GM21447 (cell line): ENCODE results near the gene DPH5.
A peak's percentile ranks its signal among the peaks of the same experiment; 100 is the strongest.
"Not testable (repeated sequence)": the region's sequence is repeated elsewhere in the genome, so short reads cannot be mapped to it uniquely, and the experiment has no call there.

ENCODE experiments used
- ATAC-seq: cut with Tn5 transposase; IDR thresholded peaks from one replicate; pipeline ENCODE4 v1.9.1; 2021; ENCODE audit not compliant: unreplicated experiment

Gene DPH5

GRCh38 chr1:101032129-101032528, 6.5 kb upstream of the DPH5 start:
- not testable (repeated sequence) for ATAC-seq

- ATAC-seq, result no peak
These were observed 5.3 kb upstream of the DPH5 start for GRCh38 chr1:101030881-101031280.

GRCh38 chr1:101029184-101029583, 3.6 kb upstream of the DPH5 start:
- no peak for ATAC-seq

GRCh38 chr1:101028466-101028865, 2.9 kb upstream of the DPH5 start:
- ATAC-seq, result no peak

- no peak for ATAC-seq
These were observed 1.7 kb upstream of the DPH5 start for GRCh38 chr1:101027194-101027772.

GRCh38 chr1:101026430-101026788, 825 bp upstream of the DPH5 start:
- no peak for ATAC-seq

- peak; percentile 18 for ATAC-seq
These were observed 314 bp downstream of the DPH5 start for GRCh38 chr1:101025283-101025656.

- ATAC-seq, result no peak
These were observed 3.3 kb downstream of the DPH5 start for GRCh38 chr1:101022294-101022693.

GRCh38 chr1:101017448-101017847, 8.1 kb downstream of the DPH5 start:
- ATAC-seq, result no peak

GRCh38 chr1:101013776-101014175, 11.8 kb downstream of the DPH5 start:
- ATAC-seq, result no peak

- no peak for ATAC-seq
These were observed 17.3 kb downstream of the DPH5 start for GRCh38 chr1:101008229-101008834.

- no peak for ATAC-seq
These were observed 19.0 kb downstream of the DPH5 start for GRCh38 chr1:101006553-101006952.

GRCh38 chr1:101005871-101006270, 19.7 kb downstream of the DPH5 start:
- ATAC-seq, result no peak

- ATAC-seq, result no peak
These were observed 20.4 kb downstream of the DPH5 start for GRCh38 chr1:101005183-101005582.

GRCh38 chr1:101004670-101005069, 20.9 kb downstream of the DPH5 start:
- ATAC-seq, result no peak

- no peak for ATAC-seq
These were observed 21.5 kb downstream of the DPH5 start for GRCh38 chr1:101004061-101004460.

- ATAC-seq, result no peak
These were observed 22.5 kb downstream of the DPH5 start for GRCh38 chr1:101003012-101003650.

GRCh38 chr1:101002551-101002950, 23.0 kb downstream of the DPH5 start:
- ATAC-seq, result peak; percentile 74

- ATAC-seq, result no peak
These were observed 25.3 kb downstream of the DPH5 start for GRCh38 chr1:101000131-101000873.

GRCh38 chr1:100998426-100998825, 27.2 kb downstream of the DPH5 start:
- ATAC-seq, result no peak

GRCh38 chr1:100995198-100995988, 30.2 kb downstream of the DPH5 start:
- ATAC-seq, result no peak
